GM18861 (cell line): ENCODE measurements around the gene MTCL3.

Experiments
- ATAC-seq: cut with Tn5 transposase; IDR thresholded peaks from one replicate; pipeline ENCODE4 v1.9.1; 2021; ENCODE audit not compliant: unreplicated experiment

Gene MTCL3

GRCh38 chr6:127475135-127475822 is 43.9 kb downstream of the MTCL3 start:
- no peak for ATAC-seq

- ATAC-seq: no peak
These were observed 47.5 kb downstream of the MTCL3 start for GRCh38 chr6:127471379-127472255.

GRCh38 chr6:127468936-127469335 is 50.2 kb downstream of the MTCL3 start:
- ATAC-seq: no peak

GRCh38 chr6:127466416-127466815 is 52.7 kb downstream of the MTCL3 start:
- ATAC-seq: no peak

- peak; percentile 94 for ATAC-seq
These were observed 54.2 kb downstream of the MTCL3 start for GRCh38 chr6:127464881-127465459.

GRCh38 chr6:127464161-127464880 is 54.8 kb downstream of the MTCL3 start:
- ATAC-seq: no peak

- no peak for ATAC-seq
These were observed 56.1 kb downstream of the MTCL3 start for GRCh38 chr6:127463056-127463455.

GRCh38 chr6:127462376-127462775 is 56.8 kb downstream of the MTCL3 start:
- no peak for ATAC-seq

- no peak for ATAC-seq
These were observed 58.7 kb downstream of the MTCL3 start for GRCh38 chr6:127460465-127460864.

- ATAC-seq: no peak
These were observed 59.9 kb downstream of the MTCL3 start, which contains the start of gene KIAA0408 for GRCh38 chr6:127459231-127459641. Gene KIAA0408, minus strand, starts transcription at chr6:127459389. Its CDS starts 5,408 bp downstream, at chr6:127453981.

GRCh38 chr6:127458817-127459216 is 60.3 kb downstream of the MTCL3 start:
- no peak for ATAC-seq

GRCh38 chr6:127458222-127458621 is 60.9 kb downstream of the MTCL3 start:
- ATAC-seq: no peak

- no peak for ATAC-seq
These were observed 61.6 kb downstream of the MTCL3 start for GRCh38 chr6:127457456-127458064.

- no peak for ATAC-seq
These were observed 62.7 kb downstream of the MTCL3 start for GRCh38 chr6:127456465-127456864.

GRCh38 chr6:127453845-127454619 is 65.1 kb downstream of the MTCL3 start:
- ATAC-seq: no peak

GRCh38 chr6:127452803-127453202 is 66.3 kb downstream of the MTCL3 start:
- ATAC-seq: no peak

- no peak for ATAC-seq
These were observed 67.7 kb downstream of the MTCL3 start for GRCh38 chr6:127451388-127451787.

GRCh38 chr6:127447780-127448179 is 71.4 kb downstream of the MTCL3 start:
- ATAC-seq: no peak

GRCh38 chr6:127446356-127446755 is 72.8 kb downstream of the MTCL3 start:
- no peak for ATAC-seq

- no peak for ATAC-seq
These were observed 77.3 kb downstream of the MTCL3 start for GRCh38 chr6:127441881-127442280.
